PFSK-1 (cell line): Measurements from ENCODE around the gene FER.

Source experiments
- FOXP2 ChIP-seq: optimal IDR thresholded peaks from 2 replicates; pipeline ENCODE3; 2011; ENCODE audit warnings: borderline replicate concordance, control low read depth, inconsistent platforms; ENCODE audit not compliant: insufficient read depth; ENCODE audit errors: extremely low read length, extremely low read depth
- POLR2AphosphoS5 ChIP-seq: IDR thresholded peaks from 2 replicates; pipeline ENCODE4 v1.6.1; 2012; ENCODE audit warnings: low read depth, mild to moderate bottlenecking, control low read depth, low read length, moderate library complexity
- REST ChIP-seq, 2 experiments: IDR thresholded peaks; 2 replicates each; pipeline versions ENCODE4 v1.6.1 to v1.8.0; 2011 to 2012; ENCODE audit warnings: low read depth in 2 of 2, low read length in 2 of 2, control low read depth in 1 of 2, inconsistent platforms in 1 of 2, mild to moderate bottlenecking in 1 of 2, moderate library complexity in 1 of 2; ENCODE audit not compliant: insufficient read depth in 1 of 2
- SIN3A ChIP-seq: IDR thresholded peaks from 2 replicates; pipeline ENCODE4 v1.6.1; 2012; ENCODE audit warnings: mild to moderate bottlenecking, low read length, moderate library complexity, borderline replicate concordance; ENCODE audit not compliant: insufficient read depth
- TAF1 ChIP-seq: IDR thresholded peaks from 2 replicates; pipeline ENCODE4 v1.6.1; 2012; ENCODE audit warnings: low read length, control low read depth, borderline replicate concordance; ENCODE audit not compliant: insufficient read depth

Gene FER

GRCh38 chr5:108765647-108766046 lies 17.9 kb downstream of the FER start:
- TF ChIP-seq POLR2AphosphoS5, result no peak

DNA sequence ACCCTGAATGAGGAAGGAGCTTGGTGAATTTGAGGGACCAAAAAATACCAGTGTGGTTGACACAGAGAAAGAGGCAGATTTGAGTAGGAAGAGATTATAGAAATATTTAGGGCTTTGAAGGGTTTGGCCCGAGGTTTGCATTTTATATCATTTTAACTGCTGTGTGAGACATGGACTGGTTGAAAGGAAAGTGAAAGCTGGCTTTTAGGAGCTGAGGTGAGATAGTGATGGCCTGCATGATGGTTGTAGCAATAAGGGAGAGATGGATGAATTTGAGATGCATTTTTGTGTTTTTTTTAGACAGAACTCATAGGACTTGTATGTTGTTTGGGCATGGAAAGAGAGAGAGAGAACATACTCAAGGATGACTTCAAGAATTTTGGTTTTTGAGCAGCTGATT lies 21.7 kb downstream of the FER start:
- TF ChIP-seq SIN3A (no peak), FOXP2 (no peak), TAF1 (no peak), POLR2AphosphoS5 (no peak), REST (IDR thresholded peaks at IDR 0.05; ENCODE audit: insufficient read depth in 1 of 2, low read depth in 2 of 2, low read length in 2 of 2) (no peak)

- TF ChIP-seq SIN3A (no peak), POLR2AphosphoS5 (no peak), FOXP2 (no peak), TAF1 (no peak), REST (IDR thresholded peaks at IDR 0.05; ENCODE audit: insufficient read depth in 1 of 2, low read depth in 2 of 2, low read length in 2 of 2) (no peak)
These were observed 24.9 kb downstream of the FER start for GRCh38 chr5:108772626-108773025.

DNA sequence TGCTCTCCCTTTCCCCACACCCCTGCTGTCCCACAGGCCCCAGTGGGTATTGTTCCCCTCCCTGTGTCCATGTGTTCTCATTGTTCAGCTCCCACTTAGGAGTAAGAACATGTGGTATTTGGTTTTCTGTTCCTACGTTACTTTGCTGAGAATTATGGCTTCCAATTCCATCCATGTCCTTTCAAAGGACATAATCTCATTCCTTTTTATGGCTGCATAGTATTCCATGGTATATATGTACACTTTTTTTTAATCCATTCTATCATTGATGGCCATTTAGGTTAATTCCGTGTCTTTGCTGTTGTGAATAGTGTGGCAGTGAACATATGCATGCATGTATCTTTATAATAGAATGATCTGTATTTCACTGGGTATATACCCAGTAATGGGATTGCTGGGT lies 25.6 kb downstream of the FER start:
- TF ChIP-seq POLR2AphosphoS5, result no peak

- TF ChIP-seq TAF1 (no peak), SIN3A (no peak), FOXP2 (no peak), POLR2AphosphoS5 (no peak), REST (IDR thresholded peaks at IDR 0.05; ENCODE audit: insufficient read depth in 1 of 2, low read depth in 2 of 2, low read length in 2 of 2) (no peak)
These were observed 39.2 kb downstream of the FER start for GRCh38 chr5:108786806-108787483.

DNA sequence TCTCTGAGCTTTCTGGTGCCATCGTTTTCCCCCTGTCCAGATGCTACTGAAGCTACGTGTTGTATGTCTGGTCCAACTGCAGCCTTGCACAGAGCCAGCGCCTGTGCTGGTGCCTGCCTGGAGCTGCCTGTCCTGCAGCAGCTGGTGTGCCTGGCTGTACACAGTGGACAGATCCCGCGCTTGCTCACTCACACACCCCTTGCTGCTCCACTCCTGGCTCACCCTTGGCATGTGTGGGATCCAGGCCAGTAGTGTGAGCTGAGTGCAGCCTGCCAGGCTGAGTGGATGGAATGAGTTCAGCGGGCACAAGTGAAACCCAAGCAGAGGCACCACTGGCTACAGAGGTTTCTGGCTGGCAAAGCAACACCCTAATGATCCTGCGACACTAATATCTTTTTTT lies 40.4 kb downstream of the FER start:
- no peak for TF ChIP-seq POLR2AphosphoS5
- TF ChIP-seq SIN3A, result no peak
- no peak for TF ChIP-seq REST (IDR thresholded peaks at IDR 0.05; ENCODE audit: insufficient read depth in 1 of 2, low read depth in 2 of 2, low read length in 2 of 2)
- no peak for TF ChIP-seq FOXP2
- TF ChIP-seq TAF1, result no peak
